D721Med (cell line): ENCODE measurements around the gene MAST4.

ENCODE experiments used
- DNase-seq: peaks from one replicate; pipeline ENCODE4 v3.0.0; 2011; ENCODE audit warnings: low spot score; ENCODE audit not compliant: insufficient read length
- FAIRE-seq: peaks from 2 replicates; lab custom pipeline; 2011; peaks lifted over from hg19 to GRCh38; lab: Jason Lieb, UNC
- CTCF ChIP-seq: IDR thresholded peaks from 2 replicates; pipeline ENCODE4 v1.5.1; 2012; ENCODE audit warnings: mild to moderate bottlenecking, control low read depth; ENCODE audit not compliant: insufficient read depth; ENCODE audit errors: missing control alignments

MAST4 gene

GRCh38 chr5:66669862-66670195 is 73.6 kb downstream of the MAST4 start:
- TF ChIP-seq CTCF = no peak
- FAIRE-seq = no peak
- no peak for DNase-seq

- no peak for TF ChIP-seq CTCF
- DNase-seq (no peak), FAIRE-seq (no peak)
Observed at GRCh38 chr5:66671305-66671704, 75.1 kb downstream of the MAST4 start.

- no peak for DNase-seq
- no peak for FAIRE-seq
- no peak for TF ChIP-seq CTCF
Observed at GRCh38 chr5:66674802-66675201, 78.6 kb downstream of the MAST4 start.

GRCh38 chr5:66675406-66675805 is 79.2 kb downstream of the MAST4 start:
- no peak for DNase-seq
- TF ChIP-seq CTCF = no peak
- FAIRE-seq = no peak

GRCh38 chr5:66680221-66680620 is 84.0 kb downstream of the MAST4 start:
- FAIRE-seq = no peak
- DNase-seq = no peak
- TF ChIP-seq CTCF = no peak

- TF ChIP-seq CTCF = no peak
- FAIRE-seq = no peak
- DNase-seq = no peak
Observed at GRCh38 chr5:66680804-66681203, 84.6 kb downstream of the MAST4 start.

- FAIRE-seq (no peak), DNase-seq (no peak)
- TF ChIP-seq CTCF = no peak
Observed at GRCh38 chr5:66684663-66685062, 88.5 kb downstream of the MAST4 start.
